GM04503 (cell line): Measurements from ENCODE around the gene EME2.

Experiments
- DNase-seq: peaks from one replicate; pipeline ENCODE4 v3.0.0-alpha.2; 2012; ENCODE audit warnings: low read depth

The EME2 gene

DNA sequence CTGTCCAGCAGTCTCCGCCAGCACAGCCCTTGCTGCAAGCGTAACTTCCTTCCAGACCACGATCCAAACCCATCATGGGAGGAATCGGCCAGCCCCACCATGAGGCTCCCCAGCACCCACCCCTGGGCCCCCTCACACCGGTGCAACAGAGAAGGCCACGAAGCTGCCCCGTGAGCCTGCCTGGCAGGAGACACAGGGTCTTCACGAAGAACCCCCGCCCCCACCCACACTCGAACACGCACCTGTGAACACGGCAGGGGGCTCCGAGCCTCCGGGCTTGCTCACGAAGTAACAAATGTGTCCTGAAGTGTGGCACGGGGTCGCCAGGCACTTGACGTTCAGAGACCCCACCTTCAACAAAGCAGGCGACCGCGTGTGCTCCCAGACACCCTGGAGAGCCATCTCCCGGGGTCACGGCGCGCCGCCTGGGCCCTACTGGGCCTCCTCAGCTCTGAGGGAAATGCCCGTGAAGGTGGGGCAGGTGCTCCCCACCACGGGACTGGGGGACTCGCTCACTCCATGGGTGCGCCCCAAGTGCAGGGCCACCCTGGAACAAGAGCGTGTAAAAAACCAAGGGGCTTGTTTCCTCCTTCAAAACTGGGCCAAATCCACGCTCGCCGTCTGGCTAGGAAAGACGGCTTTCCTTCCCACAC lies 46.4 kb downstream of the EME2 start:
- DNase-seq, result no peak

DNA sequence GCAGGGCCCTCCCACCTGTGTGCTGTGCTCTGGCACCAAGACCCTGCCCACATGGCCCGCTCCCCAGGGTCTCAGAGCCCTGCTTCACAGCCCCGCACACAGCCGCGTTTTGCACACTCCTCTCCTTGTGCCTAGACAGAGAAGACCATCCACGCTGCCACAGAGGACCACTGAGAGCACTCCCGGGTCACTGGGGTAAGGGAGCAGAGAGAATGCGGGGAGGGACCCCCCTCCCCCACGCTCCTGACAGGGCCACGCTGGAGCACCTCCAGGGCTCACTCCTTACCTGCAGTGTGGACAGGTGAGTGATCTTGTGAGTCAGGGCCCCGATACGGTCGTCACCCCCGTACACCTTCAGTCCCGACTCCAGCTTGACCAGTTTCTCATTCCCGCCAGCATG lies 47.0 kb downstream of the EME2 start:
- no peak for DNase-seq

GRCh38 chr16:1820096-1820945 lies 47.7 kb downstream of the EME2 start:
- DNase-seq, result no peak

GRCh38 chr16:1820946-1821290 lies 48.3 kb downstream of the EME2 start:
- no peak for DNase-seq

DNA sequence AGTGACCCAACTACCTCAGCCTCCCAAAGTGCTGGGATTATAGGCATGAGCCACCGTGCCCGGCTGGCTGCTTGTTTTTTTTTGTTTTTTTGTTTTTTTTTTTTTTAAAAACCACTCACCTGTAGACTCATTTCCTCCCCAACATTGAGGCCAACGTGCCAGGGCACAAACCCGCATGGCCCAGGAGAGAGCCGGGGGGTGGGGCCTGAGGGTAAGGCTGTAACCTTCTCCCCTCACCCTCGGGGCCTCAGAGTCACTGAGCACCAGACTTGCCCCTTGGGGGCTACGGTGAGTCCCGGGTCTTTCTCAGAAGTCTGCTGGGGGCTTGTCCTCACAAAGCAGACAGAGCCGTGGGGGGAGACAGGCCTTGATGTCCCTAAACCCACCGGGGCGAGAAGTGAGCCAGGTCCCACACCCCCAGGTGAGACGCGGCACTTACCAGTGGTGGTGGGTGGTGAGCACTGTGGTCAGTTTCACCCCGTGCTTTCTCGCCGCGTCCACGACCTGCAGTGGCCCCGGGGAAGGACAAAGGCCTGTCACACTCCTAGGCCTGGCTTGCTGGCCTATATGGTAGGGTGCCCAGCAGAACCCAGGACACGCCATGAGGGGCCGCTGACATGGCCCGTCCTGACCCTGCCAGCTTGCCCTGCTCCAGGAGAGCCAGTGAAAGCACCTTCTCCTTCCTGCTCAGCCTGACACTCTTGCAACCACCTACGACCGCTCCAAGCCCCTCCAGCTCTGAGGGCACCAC lies 49.4 kb downstream of the EME2 start:
- no peak for DNase-seq

DNA sequence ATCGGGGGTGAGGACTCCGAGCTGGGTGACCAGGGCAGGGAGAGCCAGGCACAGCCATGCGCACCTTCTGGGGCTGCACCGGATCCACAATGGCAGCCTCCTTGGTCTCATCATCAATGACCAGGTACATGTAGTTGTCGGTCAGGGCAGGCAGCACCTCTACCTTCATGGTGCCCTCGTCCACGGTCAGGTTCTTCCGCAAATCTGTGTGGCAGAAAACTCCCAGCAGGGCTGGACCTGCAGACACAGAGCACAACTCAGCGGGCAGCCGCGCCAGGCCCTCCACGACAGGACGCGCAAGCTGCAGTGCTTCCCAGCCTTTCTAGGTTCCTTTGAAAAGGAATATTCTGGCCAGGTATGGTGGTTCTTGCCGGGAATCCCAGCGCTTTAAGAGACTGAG lies 50.2 kb downstream of the EME2 start:
- DNase-seq, result no peak

DNA sequence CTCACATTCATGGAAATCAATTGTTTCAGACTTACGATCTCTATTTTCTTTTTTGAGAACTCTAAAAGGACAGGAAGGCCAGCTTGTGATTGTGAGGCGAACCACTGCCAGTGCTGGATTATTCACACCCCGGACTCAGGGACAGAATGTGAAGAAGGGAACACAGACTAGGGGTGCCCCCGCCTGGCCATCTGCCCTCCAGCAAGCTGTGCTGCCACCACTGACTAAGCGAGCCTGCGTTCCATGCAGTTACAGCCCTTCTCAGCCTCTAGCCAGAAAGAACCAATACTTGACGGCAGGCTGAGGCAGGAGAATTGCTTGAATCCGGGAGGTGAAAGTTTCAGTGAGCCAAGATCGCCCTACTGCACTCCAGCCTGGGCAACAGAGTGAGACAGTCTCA lies 51.2 kb downstream of the EME2 start:
- no peak for DNase-seq

GRCh38 chr16:1825381-1825863 lies 52.8 kb downstream of the EME2 start:
- DNase-seq, result no peak
